ENCODE measurements around the gene FN1. TPM values are rescaled to one million over a fixed set of nuclear protein-coding genes. Genes with fewer than 3 reads are reported as not detected.

FN1 gene
- total RNA-seq, 6 experiments from 2014 or later = 938 to 2,279 (median 1,324) TPM

- Histone ChIP-seq H3K4me3 (no peak overlapping the region), H3K9me3 (no peaks in the 10 kb centered on the region), H3K27me3 (no peaks in the 10 kb centered on the region), H3K4me1 (no peaks in the 10 kb centered on the region), H3K27ac (no peak overlapping the region), H3K36me3 (peaks cover 5 to 89% (median 41%) of the 10 kb centered on the region in 4 donors)
- TF ChIP-seq CTCF (IDR thresholded peaks at IDR 0.05) (no peak), POLR2A (IDR thresholded peaks at IDR 0.05) (no peak)
- ATAC-seq (no peak), DNase-seq (no peak)
- WGBS (ENCODE audit: insufficient coverage, low coverage, low lambda C conversion rate, missing lambda C conversion rate) = 83% methylated on average over 3 of the region's 3 CpGs
- intact Hi-C loops (cut with DNase I) = no loop called here
These were observed 36.7 kb downstream of the FN1 start for GRCh38 chr2:215399067-215399716.

DNA sequence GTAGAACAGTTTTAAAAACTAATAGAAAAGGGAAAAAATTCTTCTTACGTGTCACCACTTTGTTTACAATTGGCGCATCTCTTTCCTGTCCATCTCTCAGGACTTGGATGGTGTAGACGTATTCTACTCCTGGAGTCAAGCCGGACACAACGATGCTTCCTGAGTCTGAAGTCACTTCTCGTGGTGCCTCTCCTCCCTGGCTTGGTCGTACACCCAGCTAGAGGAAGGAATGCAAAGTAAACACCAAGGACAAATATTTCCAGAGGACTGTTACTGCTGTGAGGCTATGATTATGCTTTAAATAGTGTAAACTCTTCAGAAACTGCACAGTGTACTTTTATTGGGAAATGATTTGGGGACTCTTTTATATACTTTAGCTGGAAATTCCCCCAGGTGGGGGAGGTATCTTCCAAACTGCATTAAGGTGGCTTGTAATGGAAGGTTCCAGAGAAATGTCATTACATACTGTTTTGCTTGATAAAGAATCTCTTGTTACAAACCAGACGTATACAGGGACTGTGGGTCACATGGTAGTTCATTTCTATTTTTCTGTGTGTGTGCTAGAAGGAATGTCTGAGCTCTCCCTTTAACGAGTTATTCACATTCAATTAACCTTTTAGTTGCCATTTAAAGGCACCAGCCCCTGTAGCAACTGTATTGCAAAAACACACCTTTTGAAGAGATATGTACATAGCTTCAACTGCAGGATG is 38.1 kb downstream of the FN1 start:
- Histone ChIP-seq H3K27me3 (no peaks in the 10 kb centered on the region), H3K9me3 (no peaks in the 10 kb centered on the region), H3K4me3 (no peak overlapping the region), H3K4me1 (no peaks in the 10 kb centered on the region), H3K27ac (peak overlapping the region in 1 of 3 donors; percentile 30), H3K36me3 (peaks cover 13 to 89% (median 43%) of the 10 kb centered on the region in 4 donors)
- ATAC-seq (peak in 3 of 4 donors; percentile 20 to 37 (median 34)), DNase-seq (no peak)
- intact Hi-C loops (cut with DNase I) = no loop called here
- WGBS (ENCODE audit: insufficient coverage, low coverage, low lambda C conversion rate, missing lambda C conversion rate) = 52% methylated on average over 9 of the region's 9 CpGs
- TF ChIP-seq POLR2A (IDR thresholded peaks at IDR 0.05) = no peak
- TF ChIP-seq CTCF (IDR thresholded peaks at IDR 0.05) = no peak

- intact Hi-C loops (cut with DNase I) = no loop called here
- peak in 3 of 4 donors; percentile 4 to 6 (median 6) for ATAC-seq
- 64% methylated on average over 2 of the region's 2 CpGs for WGBS (ENCODE audit: insufficient coverage, low coverage, low lambda C conversion rate, missing lambda C conversion rate)
- Histone ChIP-seq H3K36me3 (peaks cover 15 to 90% (median 44%) of the 10 kb centered on the region in 4 donors), H3K27me3 (no peaks in the 10 kb centered on the region), H3K9me3 (no peaks in the 10 kb centered on the region), H3K27ac (no peak overlapping the region), H3K4me1 (no peaks in the 10 kb centered on the region), H3K4me3 (no peak overlapping the region)
- DNase-seq = no peak
- TF ChIP-seq CTCF (IDR thresholded peaks at IDR 0.05) (no peak), POLR2A (IDR thresholded peaks at IDR 0.05) (no peak)
These were observed 39.1 kb downstream of the FN1 start for GRCh38 chr2:215396595-215397313.

GRCh38 chr2:215395687-215396460 is 40.0 kb downstream of the FN1 start:
- no peak for ATAC-seq
- H3K27me3 ChIP-seq = no peaks in the 10 kb centered on the region
- no peaks in the 10 kb centered on the region for H3K4me1 ChIP-seq
- H3K9me3 ChIP-seq = no peaks in the 10 kb centered on the region
- H3K4me3 ChIP-seq = no peak overlapping the region
- no peak for DNase-seq
- WGBS (ENCODE audit: insufficient coverage, low coverage, low lambda C conversion rate, missing lambda C conversion rate) = 66% methylated on average over 4 of the region's 5 CpGs
- intact Hi-C loops (cut with DNase I) = no loop called here
- H3K27ac ChIP-seq = no peak overlapping the region
- no peak for TF ChIP-seq CTCF (IDR thresholded peaks at IDR 0.05)
- no peak for TF ChIP-seq POLR2A (IDR thresholded peaks at IDR 0.05)
- H3K36me3 ChIP-seq = peaks cover 15 to 98% (median 46%) of the 10 kb centered on the region in 4 donors
